ENCODE data around the gene TSC22D3.

The TSC22D3 gene

GRCh38 chrX:107743995-107744394 lies 31.6 kb downstream of the TSC22D3 start:
- TF ChIP-seq, protein P1, sequence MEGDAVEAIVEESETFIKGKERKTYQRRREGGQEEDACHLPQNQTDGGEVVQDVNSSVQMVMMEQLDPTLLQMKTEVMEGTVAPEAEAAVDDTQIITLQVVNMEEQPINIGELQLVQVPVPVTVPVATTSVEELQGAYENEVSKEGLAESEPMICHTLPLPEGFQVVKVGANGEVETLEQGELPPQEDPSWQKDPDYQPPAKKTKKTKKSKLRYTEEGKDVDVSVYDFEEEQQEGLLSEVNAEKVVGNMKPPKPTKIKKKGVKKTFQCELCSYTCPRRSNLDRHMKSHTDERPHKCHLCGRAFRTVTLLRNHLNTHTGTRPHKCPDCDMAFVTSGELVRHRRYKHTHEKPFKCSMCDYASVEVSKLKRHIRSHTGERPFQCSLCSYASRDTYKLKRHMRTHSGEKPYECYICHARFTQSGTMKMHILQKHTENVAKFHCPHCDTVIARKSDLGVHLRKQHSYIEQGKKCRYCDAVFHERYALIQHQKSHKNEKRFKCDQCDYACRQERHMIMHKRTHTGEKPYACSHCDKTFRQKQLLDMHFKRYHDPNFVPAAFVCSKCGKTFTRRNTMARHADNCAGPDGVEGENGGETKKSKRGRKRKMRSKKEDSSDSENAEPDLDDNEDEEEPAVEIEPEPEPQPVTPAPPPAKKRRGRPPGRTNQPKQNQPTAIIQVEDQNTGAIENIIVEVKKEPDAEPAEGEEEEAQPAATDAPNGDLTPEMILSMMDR (IDR thresholded peaks at IDR 0.05): no peak

- TF ChIP-seq, protein P1 (IDR thresholded peaks at IDR 0.05): no peak
These were observed 32.8 kb downstream of the TSC22D3 start for GRCh38 chrX:107742700-107743191.

DNA sequence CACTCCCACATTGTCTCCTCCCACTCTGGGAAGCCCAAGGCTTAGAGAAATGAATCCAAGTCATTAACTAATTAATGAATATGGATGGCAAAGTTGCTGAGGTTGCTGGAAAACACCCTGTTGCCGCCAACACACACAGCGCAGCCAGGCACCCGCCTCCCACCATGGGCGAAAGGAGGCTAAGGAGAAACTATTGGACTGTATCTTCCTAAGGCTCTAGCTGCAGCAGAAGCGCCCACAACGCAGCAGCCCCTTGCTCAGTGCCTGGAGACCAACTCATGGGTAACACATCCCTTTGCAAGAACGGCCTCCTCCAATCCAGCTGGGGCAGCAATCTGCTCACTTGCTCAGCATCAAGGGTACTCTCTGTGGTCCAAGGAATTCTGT lies 34.2 kb downstream of the TSC22D3 start:
- TF ChIP-seq, protein P1 (IDR thresholded peaks at IDR 0.05): no peak

- TF ChIP-seq, protein P1 (IDR thresholded peaks at IDR 0.05): no peak
These were observed 36.0 kb downstream of the TSC22D3 start for GRCh38 chrX:107739541-107739940.

DNA sequence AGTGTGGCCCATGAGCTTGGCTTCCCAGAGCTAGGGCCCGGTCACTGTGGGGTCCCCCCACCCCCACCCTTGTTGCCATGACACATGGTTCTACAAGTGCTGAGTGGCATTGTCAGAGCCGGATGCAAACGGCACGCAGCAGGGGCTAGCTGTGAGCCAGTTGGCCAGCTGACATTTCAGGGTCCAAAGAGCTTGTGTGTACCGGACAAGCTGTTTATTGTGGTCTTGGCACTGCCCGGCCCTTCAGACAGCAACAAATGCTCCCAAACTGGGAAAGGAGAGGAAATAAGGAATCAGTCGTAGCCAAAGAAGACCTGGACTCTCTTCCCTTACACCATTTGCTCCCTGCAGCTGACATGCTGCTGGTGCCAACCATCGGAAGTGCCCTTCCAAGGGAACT lies 36.8 kb downstream of the TSC22D3 start:
- TF ChIP-seq, protein P1 (IDR thresholded peaks at IDR 0.05): no peak

DNA sequence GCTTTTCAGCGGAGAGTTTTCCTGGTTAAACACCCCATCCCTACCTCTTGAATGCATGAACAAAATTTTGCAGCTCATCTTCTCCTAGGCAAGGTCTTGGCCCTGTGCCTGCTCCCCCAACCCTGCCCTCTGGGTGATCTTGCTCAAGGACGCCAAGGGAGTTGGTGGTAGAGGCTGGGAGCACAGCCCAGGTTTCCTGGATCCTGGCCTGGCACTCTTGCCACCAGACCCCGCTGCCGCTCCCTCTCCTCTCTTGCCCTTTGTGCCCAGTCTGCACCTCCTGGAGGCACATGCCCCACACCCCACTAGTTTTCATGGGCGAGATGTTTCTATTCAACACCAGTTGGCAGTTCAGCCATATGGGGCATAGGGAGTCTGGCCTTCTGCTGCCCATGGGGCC lies 37.3 kb downstream of the TSC22D3 start:
- TF ChIP-seq, protein P1 (IDR thresholded peaks at IDR 0.05): no peak

- TF ChIP-seq, protein P1 (IDR thresholded peaks at IDR 0.05): no peak
These were observed 38.6 kb downstream of the TSC22D3 start for GRCh38 chrX:107736781-107737531.

Measured in LNCAP (cell line).